MM.1S (cell line): ENCODE results near the gene CD28.

ENCODE experiments used
- EZH2 ChIP-seq: fragments of 300-600 bp; sonication (generic); optimal IDR thresholded peaks from 2 replicates; pipeline ENCODE3; 2017; ENCODE audit warnings: low read depth, mild to moderate bottlenecking, antibody characterized with exemption, low read length, mixed read lengths
- TF ChIP-seq, protein P1 (sequence below): fragments of 300-600 bp; sonication (generic); IDR thresholded peaks from 2 replicates; pipeline ENCODE4 v1.5.1; 2016; ENCODE audit warnings: antibody characterized with exemption, low read length, mixed read lengths

DNA sequence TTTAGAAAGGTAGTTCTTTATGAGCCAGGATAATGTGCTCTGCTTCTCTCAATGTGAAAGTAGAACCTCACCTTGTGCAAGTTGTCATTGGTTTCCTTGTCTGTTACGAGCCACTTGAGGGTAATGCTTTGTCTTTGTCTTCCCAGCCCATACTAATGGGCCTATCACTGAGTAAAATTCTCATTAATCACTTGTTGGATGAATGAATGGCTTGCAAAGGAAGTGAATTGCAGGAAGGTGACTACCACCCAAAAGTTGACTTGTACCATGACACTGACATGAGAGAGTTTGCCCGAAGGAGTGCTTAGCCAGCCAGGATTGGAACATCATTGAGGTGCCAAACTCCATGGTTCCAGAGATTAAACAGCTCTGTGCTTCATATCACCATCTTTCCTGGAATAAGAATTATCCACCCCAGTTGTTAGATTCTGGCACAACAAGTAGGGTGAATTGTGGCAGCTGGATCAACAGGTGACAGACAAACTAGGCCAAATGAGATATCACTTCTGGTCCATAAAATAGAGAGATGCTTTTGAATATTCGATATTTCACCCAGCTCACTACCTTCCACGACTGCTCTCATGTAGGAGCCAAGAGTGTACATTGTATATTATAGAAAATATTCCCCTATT is 20.5 kb upstream of the CD28 start:
- TF ChIP-seq, protein P1, sequence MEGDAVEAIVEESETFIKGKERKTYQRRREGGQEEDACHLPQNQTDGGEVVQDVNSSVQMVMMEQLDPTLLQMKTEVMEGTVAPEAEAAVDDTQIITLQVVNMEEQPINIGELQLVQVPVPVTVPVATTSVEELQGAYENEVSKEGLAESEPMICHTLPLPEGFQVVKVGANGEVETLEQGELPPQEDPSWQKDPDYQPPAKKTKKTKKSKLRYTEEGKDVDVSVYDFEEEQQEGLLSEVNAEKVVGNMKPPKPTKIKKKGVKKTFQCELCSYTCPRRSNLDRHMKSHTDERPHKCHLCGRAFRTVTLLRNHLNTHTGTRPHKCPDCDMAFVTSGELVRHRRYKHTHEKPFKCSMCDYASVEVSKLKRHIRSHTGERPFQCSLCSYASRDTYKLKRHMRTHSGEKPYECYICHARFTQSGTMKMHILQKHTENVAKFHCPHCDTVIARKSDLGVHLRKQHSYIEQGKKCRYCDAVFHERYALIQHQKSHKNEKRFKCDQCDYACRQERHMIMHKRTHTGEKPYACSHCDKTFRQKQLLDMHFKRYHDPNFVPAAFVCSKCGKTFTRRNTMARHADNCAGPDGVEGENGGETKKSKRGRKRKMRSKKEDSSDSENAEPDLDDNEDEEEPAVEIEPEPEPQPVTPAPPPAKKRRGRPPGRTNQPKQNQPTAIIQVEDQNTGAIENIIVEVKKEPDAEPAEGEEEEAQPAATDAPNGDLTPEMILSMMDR, result no peak
- TF ChIP-seq EZH2, result no peak
